ENCODE results near the gene PLP2.

The PLP2 gene

DNA sequence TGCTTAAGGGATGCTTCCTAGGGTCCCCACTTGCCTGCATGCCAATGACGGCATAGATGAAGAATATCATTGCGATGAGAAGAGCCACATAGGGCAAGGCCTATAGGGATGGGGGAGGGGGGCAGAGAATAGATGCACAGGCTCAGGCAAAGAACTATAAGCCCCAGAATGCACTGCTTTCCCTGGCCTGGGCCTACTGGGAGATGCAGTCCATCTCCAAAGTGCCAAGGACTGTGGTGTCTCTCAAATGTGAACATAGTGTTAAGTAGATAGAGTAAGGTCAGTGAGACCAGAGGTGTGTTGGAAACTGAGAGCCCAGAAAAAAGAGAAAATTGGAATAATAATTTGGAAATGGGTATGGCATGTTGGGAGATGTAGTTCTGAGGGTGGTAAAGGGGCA is 40.5 kb downstream of the PLP2 start:
- DNase-seq, result no peak

DNA sequence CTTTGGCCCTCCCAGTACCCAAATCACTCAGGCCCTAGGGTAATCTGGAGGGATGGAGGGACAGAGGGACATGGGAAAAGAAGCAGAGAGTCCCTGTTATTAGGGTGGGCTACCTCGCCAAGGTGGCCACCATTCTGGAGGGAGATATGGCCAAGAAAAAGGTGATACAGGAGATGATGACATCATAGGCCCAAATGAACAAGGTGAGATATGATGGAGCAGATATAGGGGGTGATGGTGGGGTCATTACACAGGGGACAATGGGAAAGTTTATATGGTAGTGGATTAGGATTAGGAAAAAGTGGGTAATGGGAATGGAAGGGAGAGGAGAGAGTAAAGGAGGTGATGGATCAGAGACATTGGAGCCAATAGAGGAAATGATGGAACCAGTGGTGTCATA is 41.2 kb downstream of the PLP2 start:
- DNase-seq, result no peak

DNA sequence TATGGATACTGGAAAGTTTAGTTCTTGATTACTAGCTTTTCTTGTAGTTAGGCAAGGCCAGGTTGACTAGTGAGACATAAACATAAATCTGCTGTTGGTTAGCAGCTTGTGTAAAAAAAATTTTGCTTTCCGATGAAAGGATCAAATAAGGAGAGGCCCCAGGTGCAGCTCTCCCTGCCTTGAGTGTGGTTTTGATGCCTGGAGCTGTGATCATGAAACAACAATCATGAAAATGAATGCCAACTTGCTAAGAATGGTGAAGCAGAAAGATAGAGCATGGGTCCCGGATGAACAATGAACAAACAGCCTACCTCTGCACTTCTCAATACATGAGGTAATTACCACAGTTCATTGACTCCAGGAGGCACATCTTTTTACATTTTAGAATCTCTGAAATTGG is 42.7 kb downstream of the PLP2 start:
- DNase-seq, result no peak

DNA sequence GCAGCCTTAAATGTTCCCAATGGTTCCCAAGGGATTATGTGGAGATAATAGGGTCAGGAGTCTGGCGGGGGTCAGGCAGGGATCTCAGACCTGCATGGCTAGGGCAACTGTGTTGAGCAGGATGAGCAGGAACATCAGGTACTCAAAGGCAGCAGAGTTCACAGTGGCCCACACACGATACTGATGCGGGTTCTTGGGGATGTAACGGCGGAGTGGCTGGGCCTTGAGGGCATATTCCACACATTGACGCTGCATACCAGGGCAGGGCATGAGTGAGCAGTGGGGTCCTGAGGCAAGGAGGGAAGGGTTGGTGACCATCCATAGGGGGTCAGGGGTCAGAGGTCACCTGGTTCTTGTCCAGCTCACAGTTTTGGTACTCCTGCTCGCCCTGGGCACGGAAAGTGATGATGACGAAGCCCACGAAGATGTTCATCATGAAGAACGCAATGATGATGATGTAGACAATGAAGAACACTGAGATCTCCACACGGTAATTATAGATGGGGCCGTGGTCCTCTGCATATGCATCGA is 43.4 kb downstream of the PLP2 start:
- no peak for DNase-seq

DNA sequence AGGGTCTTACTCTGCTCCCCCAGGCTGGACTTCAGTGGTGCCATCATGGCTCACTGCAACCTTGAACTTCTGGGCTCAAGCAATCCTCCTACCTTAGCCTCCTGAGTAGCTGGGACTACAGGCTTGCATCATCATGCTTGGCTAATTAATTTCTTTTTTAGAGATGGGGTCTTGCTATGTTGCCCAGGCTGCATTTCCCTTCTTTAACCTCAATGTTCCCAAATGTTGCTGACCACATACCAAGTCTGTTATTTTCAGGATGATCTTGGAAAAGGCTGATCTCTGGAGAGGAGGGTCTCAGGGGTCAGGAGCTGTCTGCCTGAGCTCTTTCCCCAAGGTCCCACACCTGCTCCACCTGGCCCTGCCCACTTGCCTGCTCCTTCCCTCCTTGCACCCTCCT is 48.4 kb downstream of the PLP2 start:
- no peak for DNase-seq

DNA sequence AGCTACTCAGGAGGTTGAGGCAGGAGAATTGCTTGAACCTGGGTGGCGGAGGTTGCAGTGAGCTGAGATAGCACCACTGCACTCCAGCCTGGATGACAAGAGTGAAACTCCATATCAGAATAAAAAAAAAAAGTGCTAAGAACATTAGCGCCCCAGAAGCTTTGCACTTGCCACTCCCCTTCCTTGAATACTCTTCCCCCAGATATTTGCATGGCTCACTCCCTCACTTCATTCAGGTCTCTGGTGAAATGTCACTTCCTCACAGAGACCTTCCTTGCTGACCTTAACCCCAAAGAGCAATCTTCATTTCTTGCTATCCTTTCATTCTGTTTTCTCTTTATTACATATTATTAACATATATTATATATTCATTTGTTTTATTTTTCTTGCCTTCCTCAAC is 50.2 kb downstream of the PLP2 start:
- no peak for DNase-seq
